Measurements from ENCODE around the gene GAS7. TPM values are rescaled to one million over a fixed set of nuclear protein-coding genes. Genes with fewer than 3 reads are reported as not detected.

The GAS7 gene
- total and polyA plus RNA-seq, 4 donors = 9.0 to 112 (median 46.1) TPM

GRCh38 chr17:10210151-10210574, 11.8 kb upstream of the GAS7 start:
- peaks cover 0 to 20% (median 5%) of the 10 kb centered on the region in 5 donors for H3K4me1 ChIP-seq (ENCODE audit: control insufficient read depth in 5 of 5, insufficient read depth in 5 of 5, low read length in 5 of 5)
- TF ChIP-seq CTCF (IDR thresholded peaks at IDR 0.05; ENCODE audit: control extremely low read depth, extremely low read depth) = no peak
- peaks cover 3 to 7% (median 5%) of the 10 kb centered on the region in 4 donors for H3K9me3 ChIP-seq (ENCODE audit: control insufficient read depth in 4 of 4, insufficient read depth in 3 of 4, low read length in 3 of 4)
- WGBS, 2 donors = 33 to 42% methylated on average over 6 of the region's 6 CpGs
- H3K27me3 ChIP-seq (ENCODE audit: control insufficient read depth in 3 of 3, insufficient read depth in 3 of 3, low read length in 2 of 3) = no peaks in the 10 kb centered on the region
- peak; percentile 76 to 92 (median 88) for DNase-seq
- H3K36me3 ChIP-seq (ENCODE audit: control insufficient read depth in 4 of 4, insufficient read depth in 4 of 4, low read length in 4 of 4) = no peaks in the 10 kb centered on the region
- H3K9ac ChIP-seq (ENCODE audit: insufficient read depth in 1 of 2, low read length in 2 of 2) = no peak overlapping the region
- no peak overlapping the region for H3K4me3 ChIP-seq
- H3K27ac ChIP-seq (ENCODE audit: low read depth in 1 of 2, low read length in 1 of 2) = no peak overlapping the region
- ATAC-seq (ENCODE audit: insufficient read depth, low FRiP score) = no peak

- 60 to 66% methylated on average over 7 of the region's 7 CpGs for WGBS, 2 donors
- TF ChIP-seq CTCF (IDR thresholded peaks at IDR 0.05; ENCODE audit: control extremely low read depth, extremely low read depth) = no peak
- DNase-seq (no peak), ATAC-seq (ENCODE audit: insufficient read depth, low FRiP score) (no peak)
- H3K36me3 ChIP-seq (ENCODE audit: control insufficient read depth in 4 of 4, insufficient read depth in 4 of 4, low read length in 4 of 4) = no peaks in the 10 kb centered on the region
- H3K4me1 ChIP-seq (ENCODE audit: control insufficient read depth in 5 of 5, insufficient read depth in 5 of 5, low read length in 5 of 5) = peaks cover 0 to 20% (median 5%) of the 10 kb centered on the region in 5 donors
- H3K9me3 ChIP-seq (ENCODE audit: control insufficient read depth in 4 of 4, insufficient read depth in 3 of 4, low read length in 3 of 4) = peaks cover 3 to 12% (median 6%) of the 10 kb centered on the region in 4 donors
- no peaks in the 10 kb centered on the region for H3K27me3 ChIP-seq (ENCODE audit: control insufficient read depth in 3 of 3, insufficient read depth in 3 of 3, low read length in 2 of 3)
- H3K9ac ChIP-seq (ENCODE audit: insufficient read depth in 1 of 2, low read length in 2 of 2) = no peak overlapping the region
- no peak overlapping the region for H3K27ac ChIP-seq (ENCODE audit: low read depth in 1 of 2, low read length in 1 of 2)
- no peak overlapping the region for H3K4me3 ChIP-seq
Measured at GRCh38 chr17:10208604-10209193, 10.3 kb upstream of the GAS7 start.

DNA sequence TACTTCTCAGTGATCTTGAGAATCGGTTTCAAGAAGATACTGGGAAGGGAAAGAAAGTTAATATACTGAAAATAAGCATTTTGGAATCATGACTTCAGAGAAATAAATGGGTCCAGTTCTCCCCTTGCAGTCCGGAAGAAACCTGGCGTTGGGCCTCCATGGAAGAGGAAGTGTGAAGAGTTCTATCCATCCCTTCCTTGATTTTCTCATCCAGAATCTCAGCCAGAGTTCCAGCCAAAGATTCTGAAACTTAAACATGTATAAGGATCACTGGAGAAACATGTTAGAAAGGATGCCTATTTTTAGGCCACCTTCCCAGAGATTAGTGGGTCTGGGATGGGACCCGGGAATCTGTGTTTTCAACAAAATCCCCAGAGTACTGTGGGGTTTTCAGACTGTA, 8.7 kb upstream of the GAS7 start:
- no peak for ATAC-seq (ENCODE audit: insufficient read depth, low FRiP score)
- Histone ChIP-seq H3K27me3 (ENCODE audit: control insufficient read depth in 3 of 3, insufficient read depth in 3 of 3, low read length in 2 of 3) (no peaks in the 10 kb centered on the region), H3K9ac (ENCODE audit: insufficient read depth in 1 of 2, low read length in 2 of 2) (no peak overlapping the region), H3K9me3 (ENCODE audit: control insufficient read depth in 4 of 4, insufficient read depth in 3 of 4, low read length in 3 of 4) (peaks cover 3 to 12% (median 6%) of the 10 kb centered on the region in 4 donors), H3K4me1 (ENCODE audit: control insufficient read depth in 5 of 5, insufficient read depth in 5 of 5, low read length in 5 of 5) (peaks cover 0 to 20% (median 5%) of the 10 kb centered on the region in 5 donors), H3K27ac (ENCODE audit: low read depth in 1 of 2, low read length in 1 of 2) (no peak overlapping the region), H3K36me3 (ENCODE audit: control insufficient read depth in 4 of 4, insufficient read depth in 4 of 4, low read length in 4 of 4) (no peaks in the 10 kb centered on the region), H3K4me3 (no peak overlapping the region)
- DNase-seq = no peak
- TF ChIP-seq CTCF (IDR thresholded peaks at IDR 0.05; ENCODE audit: control extremely low read depth, extremely low read depth) = no peak
- 76 to 93% methylated on average over 4 of the region's 4 CpGs for WGBS, 2 donors
